SK-N-SH treated with all-trans-retinoic acid at 6 μM for 48 hours (cell line): ENCODE measurements around the gene PPME1.

Experiments used
- ISL1 ChIP-seq: fragments of 250-450 bp; sonication (Bioruptor Pico); IDR thresholded peaks from 2 replicates; pipeline ENCODE4 v2.1.2; 2022; ENCODE audit warnings: mild to moderate bottlenecking, moderate library complexity
- PPARA ChIP-seq: fragments of 250-450 bp; sonication (Bioruptor Pico); IDR thresholded peaks from 2 replicates; pipeline ENCODE4 v1.5.0; 2020; ENCODE audit warnings: mild to moderate bottlenecking, borderline replicate concordance

GRCh38 chr11:74171997-74172396 lies 908 bp downstream of the PPME1 start:
- TF ChIP-seq PPARA = no peak
- TF ChIP-seq ISL1 = no peak
